ENCODE results near the gene MLXIPL.

The MLXIPL gene

DNA sequence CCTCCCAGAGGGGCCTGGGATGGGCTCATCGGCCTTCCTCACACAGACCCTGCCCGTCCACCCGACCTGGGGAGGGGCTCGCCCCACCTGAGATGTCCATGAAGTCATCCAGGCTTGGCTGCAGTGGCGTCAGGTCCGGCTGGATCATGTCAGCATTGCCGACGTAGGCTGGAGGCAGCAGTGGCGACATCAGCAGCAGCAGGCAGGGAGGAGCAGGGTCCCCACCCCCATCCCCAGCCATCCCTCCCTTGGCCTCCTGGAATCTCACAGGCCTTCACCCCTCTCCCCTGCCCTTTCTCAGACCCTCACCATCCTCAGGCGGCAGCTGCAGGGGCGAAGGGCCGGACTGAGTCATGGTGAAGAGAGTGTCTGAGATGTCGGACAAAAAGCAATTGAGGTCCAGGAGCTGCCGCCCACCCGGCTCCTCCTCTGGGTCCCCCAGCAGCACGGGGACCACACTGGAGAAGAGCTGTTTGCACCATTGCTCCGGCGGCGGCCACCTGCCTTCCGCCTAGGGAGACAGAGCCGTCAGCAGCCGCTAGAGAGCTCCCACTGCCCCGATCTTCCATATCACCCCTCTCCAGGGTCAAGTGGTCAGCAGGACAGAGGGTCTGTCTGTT is 18.6 kb downstream of the MLXIPL start:
- no peak overlapping the region for H3K4me3 ChIP-seq (ENCODE audit: low read depth, low read length)
- TF ChIP-seq, protein P1, sequence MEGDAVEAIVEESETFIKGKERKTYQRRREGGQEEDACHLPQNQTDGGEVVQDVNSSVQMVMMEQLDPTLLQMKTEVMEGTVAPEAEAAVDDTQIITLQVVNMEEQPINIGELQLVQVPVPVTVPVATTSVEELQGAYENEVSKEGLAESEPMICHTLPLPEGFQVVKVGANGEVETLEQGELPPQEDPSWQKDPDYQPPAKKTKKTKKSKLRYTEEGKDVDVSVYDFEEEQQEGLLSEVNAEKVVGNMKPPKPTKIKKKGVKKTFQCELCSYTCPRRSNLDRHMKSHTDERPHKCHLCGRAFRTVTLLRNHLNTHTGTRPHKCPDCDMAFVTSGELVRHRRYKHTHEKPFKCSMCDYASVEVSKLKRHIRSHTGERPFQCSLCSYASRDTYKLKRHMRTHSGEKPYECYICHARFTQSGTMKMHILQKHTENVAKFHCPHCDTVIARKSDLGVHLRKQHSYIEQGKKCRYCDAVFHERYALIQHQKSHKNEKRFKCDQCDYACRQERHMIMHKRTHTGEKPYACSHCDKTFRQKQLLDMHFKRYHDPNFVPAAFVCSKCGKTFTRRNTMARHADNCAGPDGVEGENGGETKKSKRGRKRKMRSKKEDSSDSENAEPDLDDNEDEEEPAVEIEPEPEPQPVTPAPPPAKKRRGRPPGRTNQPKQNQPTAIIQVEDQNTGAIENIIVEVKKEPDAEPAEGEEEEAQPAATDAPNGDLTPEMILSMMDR (IDR thresholded peaks at IDR 0.05; ENCODE audit: low read depth, low read length, missing control alignments), result no peak
- in situ Hi-C loops (cut with HindIII; ENCODE audit: low sequenced_read_pairs), result loop anchor here (25.0 kb wide), 1 partner anchor 232 kb away; the partner anchor contains the start of genes CLDN4 and METTL27
- DNase-seq (ENCODE audit: low read depth), result no peak

DNA sequence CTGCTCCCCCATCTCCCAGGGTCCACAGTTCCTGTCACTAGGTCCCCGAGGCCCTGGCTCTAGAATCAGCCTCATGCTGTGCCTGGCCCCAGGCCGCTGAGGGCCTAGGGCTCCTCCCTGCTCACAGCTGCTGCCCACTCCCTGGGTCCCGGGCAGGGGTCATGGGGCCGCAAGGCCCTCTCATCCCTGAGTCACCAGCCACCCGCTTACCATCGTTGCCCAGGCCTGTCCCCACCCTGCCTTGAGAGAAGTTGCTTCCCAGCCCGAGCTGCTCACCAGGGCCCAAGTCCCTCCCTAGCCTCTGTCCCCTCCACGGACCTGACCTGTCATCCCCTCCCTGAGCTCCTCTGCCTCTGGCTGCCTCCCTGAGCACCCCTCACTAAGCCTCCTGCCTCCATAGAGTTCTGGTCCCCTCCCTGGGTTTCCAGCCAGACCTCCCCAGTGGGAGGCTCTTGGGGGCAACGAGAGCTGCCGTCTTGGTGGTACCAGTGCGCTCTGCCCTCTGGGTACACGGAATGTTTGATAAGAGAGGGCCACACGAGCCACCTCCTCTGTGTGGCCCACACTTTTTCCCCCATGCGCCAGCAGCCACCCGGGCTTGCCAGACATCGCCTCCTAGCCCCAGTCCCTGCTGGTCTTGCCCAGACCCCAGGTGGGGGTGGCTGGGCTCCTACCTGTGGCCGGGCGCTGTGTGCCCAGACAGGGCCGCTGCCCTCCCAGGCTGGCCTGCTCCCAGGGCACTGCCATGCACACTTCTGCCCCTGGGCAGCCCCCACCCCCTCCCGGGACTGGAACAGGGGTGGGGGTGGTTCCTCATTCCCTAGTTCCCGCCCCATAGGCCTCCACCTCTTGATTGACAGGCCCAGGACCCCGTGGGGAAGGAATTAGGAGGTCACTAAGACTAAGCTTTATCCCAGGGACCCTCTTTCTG is 21.3 kb downstream of the MLXIPL start:
- TF ChIP-seq, protein P1 (IDR thresholded peaks at IDR 0.05; ENCODE audit: low read depth, low read length, missing control alignments), result no peak
- DNase-seq (ENCODE audit: low read depth), result no peak
- H3K4me3 ChIP-seq (ENCODE audit: low read depth, low read length), result no peak overlapping the region
- in situ Hi-C loops (cut with HindIII; ENCODE audit: low sequenced_read_pairs), result loop anchor here (25.0 kb wide), 1 partner anchor 234 kb away; the partner anchor contains the start of genes CLDN4 and METTL27

DNA sequence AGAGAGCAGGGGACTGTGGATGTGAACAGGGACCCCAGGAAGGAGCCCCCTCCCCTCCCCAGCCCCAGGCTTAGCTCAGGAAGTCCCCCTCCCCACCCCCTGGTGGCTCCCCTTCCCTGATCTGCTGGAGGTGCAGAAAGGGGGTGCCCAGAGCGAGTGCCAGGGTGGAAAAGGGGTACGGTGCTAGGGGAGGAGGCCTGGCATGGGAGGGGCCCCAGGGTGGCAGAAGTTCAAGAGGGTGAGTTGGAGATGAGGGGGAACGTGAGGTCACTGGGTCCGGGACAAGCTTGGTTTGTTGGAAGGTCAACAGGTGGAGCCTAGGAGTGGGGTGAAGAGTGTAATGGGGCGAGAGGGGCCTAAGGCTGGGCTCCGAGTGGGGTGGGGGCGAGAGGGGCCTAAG is 24.4 kb downstream of the MLXIPL start:
- no peak for DNase-seq (ENCODE audit: low read depth)
- in situ Hi-C loops (cut with HindIII; ENCODE audit: low sequenced_read_pairs), result loop anchor here (25.0 kb wide), 1 partner anchor 237 kb away; the partner anchor contains the start of genes CLDN4 and METTL27
- TF ChIP-seq, protein P1 (IDR thresholded peaks at IDR 0.05; ENCODE audit: low read depth, low read length, missing control alignments), result no peak
- H3K4me3 ChIP-seq (ENCODE audit: low read depth, low read length), result no peak overlapping the region

DNA sequence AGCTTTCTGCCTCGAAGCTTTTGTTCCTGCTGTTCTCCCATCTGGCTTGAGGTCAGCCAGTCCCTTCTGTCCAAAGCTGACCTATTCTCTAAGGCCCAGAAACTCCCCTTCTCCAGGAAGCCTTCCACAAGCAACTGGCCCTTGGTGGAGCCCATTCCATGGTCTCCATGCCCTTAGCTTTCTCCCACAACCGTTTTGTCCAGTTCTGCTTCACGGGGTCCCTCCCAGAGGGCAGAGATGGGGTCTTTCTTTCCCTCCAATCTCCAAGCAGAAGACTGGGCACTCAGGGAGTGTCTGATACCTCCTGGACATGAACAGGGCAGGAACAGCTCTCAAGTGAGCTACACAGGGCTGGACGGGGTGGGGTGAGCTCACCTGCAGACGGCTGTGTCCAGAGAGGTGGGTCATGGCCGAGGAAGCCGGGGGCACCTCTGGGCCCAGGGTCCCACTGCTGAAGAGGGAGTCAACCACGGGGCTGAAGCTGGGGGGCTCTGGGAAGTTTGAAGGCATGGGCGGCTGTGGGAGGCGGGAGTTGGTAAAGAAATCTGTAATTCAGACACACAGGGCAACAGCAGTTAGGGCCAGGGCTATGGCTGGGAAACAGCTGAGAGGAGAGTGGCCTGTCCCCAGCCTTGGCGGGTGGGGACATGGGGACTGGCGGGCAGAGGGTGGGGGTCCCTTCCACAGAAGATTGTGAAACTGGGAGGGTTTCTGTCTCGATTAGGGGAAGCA is 25.0 kb downstream of the MLXIPL start:
- in situ Hi-C loops (cut with HindIII; ENCODE audit: low sequenced_read_pairs), result no loop called here
- DNase-seq (ENCODE audit: low read depth), result no peak
- no peak overlapping the region for H3K4me3 ChIP-seq (ENCODE audit: low read depth, low read length)
- TF ChIP-seq, protein P1 (IDR thresholded peaks at IDR 0.05; ENCODE audit: low read depth, low read length, missing control alignments), result no peak

DNA sequence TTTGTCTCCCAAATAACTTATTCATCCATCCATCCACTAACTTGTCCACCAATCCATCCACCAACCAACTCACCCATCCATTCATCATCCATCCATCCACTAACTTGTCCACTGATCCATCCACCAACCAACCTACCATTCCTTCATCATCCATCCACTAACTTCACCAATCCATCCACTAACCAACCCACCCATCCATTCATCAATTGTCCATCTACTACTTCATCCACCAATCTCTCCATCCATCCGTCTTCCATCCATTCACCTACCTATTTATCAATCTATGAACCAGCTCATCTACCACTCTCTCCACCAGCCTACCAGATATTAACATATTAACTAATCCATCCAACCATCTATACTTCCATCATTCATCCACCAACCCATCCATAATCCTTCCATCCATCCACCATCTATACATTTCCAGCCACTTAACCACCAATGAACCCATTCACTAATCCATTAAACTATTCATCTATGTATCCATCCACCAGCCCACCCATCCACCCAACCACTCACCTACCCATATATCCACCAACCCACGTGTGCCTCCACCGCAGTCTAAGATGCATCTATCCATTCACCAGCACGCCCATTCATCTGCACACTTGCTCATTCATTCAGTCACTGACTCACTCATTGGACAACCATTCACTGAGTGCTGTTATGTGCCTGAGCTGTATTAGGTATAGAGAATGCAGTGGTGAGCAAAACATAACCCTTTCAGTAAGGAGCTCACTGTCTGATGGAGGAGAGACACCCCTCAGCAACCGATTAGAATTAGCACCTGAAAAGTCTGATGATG is 26.1 kb downstream of the MLXIPL start:
- no peak for DNase-seq (ENCODE audit: low read depth)
- no peak overlapping the region for H3K4me3 ChIP-seq (ENCODE audit: low read depth, low read length)
- TF ChIP-seq, protein P1 (IDR thresholded peaks at IDR 0.05; ENCODE audit: low read depth, low read length, missing control alignments), result no peak
- in situ Hi-C loops (cut with HindIII; ENCODE audit: low sequenced_read_pairs), result no loop called here

Measured in astrocyte of the cerebellum (primary cell).